GM21576 (cell line): ENCODE results near the gene FMN2.
"Not testable (repeated sequence)": the region's sequence is repeated elsewhere in the genome, so short reads cannot be mapped to it uniquely, and the experiment has no call there.

ENCODE experiments used
- ATAC-seq: cut with Tn5 transposase; IDR thresholded peaks from one replicate; pipeline ENCODE4 v1.9.1; 2021; ENCODE audit warnings: mild to moderate bottlenecking, moderate library complexity; ENCODE audit not compliant: unreplicated experiment

Gene FMN2

GRCh38 chr1:240244968-240245628, 153.4 kb downstream of the FMN2 start:
- no peak for ATAC-seq

- no peak for ATAC-seq
These were observed 153.9 kb downstream of the FMN2 start for GRCh38 chr1:240245629-240246020.

- no peak for ATAC-seq
These were observed 156.2 kb downstream of the FMN2 start for GRCh38 chr1:240247899-240248298.

DNA sequence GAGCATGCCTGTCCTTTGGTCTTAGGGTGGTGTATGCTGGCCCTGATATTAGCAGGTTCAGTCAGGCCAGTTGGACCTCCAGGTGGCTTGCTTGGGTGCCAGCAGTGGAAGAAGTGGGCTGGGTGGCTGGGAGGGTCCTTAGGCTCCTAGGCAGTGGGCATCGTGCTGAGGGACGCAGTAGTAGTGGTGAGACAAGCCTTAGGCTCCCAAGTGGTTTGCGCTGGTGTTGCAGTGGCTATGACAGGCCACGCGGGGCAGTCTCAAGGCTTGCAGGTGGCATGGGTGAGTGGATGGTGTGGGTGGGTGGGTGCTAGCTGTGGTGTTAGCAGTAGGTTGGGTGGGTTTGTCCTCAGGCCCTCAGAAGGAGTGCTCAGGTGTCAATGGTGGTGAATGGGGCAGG, 162.3 kb downstream of the FMN2 start:
- ATAC-seq = no peak

DNA sequence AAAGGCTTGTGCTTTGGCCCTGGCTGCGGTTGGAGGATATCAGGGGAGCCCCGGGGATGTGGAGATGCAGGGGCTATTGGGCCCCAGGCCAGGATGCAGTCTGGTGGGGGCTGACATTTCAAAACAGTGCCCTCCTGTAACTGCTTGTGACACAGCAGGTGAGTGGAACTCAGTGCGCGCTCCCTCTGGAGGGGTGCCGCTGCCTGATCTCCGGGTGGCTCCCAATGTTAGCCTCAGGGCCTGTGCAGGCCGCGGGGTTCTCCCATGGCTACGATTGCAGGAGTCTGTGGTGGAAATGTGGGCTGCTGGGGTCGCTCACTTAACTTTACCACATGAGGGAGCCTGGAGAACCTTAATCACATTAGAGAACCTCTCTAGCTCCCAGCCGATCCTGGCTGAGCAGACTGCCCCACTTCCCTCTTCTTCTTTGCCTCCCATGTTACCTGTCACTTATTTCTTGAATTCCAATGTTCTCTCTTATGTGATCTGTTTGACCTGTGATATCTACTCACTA, 163.2 kb downstream of the FMN2 start:
- no peak for ATAC-seq

GRCh38 chr1:240255922-240256321, 164.2 kb downstream of the FMN2 start:
- no peak for ATAC-seq

DNA sequence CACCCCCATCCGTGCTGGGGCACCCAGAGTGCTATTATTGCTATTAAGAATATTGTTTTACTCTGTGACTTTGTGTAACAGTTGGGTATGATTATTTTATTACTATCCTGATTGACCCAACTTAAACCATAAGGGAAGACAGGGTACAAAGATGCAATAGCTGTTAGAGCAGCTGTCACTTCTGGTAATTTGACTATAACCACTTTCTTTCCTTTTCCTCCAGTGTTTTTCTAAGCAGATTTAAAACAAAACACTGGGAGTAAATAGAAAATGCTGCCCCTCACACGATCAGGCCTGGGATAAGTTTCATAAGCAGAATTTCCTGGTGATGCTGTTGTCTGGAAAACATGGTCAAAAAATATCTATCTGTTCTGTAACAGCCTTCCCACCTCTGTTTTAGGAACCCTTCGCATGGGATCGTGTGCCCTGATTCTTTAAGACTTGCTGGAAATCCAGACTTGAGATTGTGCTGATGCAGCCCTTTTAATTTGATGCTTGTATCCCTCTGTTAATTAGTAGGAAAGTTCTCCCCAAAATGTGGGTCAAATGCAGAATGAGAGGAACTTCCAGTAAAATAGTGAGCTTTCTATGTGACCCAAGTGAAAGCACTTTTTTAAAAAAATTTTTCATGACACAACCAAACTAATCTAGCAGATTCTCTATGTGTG, 165.3 kb downstream of the FMN2 start:
- no peak for ATAC-seq

DNA sequence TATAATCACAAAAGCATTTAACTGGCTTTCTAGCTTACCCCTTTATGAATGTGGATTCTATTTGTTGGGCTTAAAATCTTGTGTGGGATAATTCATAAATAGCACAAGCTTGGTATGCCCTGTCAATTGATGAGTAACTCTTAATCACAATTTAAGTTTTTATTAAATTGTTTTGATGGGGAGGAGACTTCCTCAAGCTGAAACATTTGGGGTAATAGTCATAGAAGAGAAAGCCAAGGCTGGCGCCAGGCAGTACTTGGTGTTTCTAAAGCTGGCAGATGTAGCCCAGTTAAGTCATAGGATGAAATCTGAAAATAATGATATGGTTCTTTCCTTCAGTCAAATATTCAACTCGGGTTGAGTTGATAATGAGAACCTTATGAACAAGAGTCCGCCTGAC, 167.2 kb downstream of the FMN2 start:
- ATAC-seq = no peak

GRCh38 chr1:240264494-240264893, 172.8 kb downstream of the FMN2 start:
- not testable (repeated sequence) for ATAC-seq

- ATAC-seq = no peak
These were observed 179.4 kb downstream of the FMN2 start for GRCh38 chr1:240271081-240271480.

DNA sequence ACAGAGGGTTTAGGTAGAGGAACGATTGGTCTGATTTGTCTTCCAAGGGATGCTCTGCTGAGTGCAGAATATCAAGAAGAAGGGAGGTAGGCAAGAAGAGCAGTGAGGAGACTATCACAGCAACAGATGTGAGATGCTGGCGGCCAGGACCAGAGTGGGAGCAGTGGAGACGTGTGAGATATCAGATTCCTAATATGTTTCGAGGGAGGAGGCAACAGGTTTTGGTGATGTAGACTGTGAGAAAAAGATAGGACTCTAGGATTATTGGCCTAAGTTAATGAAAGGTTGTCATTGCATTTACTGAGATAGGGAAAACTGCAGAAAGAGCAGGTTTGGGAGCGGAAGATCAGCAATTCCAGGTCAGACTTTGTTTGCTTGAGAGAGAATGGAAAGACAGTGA, 182.9 kb downstream of the FMN2 start:
- ATAC-seq = no peak

DNA sequence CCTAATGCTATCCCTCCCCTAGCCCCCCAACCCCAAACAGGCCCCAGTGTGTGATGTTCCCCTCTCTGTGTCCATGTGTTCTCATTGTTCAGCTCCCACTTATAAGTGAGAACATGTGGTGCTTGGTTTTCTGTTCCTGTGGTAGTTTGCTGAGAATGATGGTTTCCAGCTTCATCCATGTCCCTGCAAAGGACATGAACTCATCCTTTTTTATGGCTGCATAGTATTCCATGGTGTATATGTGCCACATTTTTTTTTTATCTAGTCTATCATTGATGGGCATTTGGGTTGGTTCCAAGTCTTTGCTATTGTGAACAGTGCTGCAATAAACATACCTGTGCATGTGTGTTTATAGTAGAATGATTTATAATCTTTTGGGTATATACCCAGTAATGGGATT, 183.5 kb downstream of the FMN2 start:
- not testable (repeated sequence) for ATAC-seq

GRCh38 chr1:240278082-240278481, 186.4 kb downstream of the FMN2 start:
- no peak for ATAC-seq

DNA sequence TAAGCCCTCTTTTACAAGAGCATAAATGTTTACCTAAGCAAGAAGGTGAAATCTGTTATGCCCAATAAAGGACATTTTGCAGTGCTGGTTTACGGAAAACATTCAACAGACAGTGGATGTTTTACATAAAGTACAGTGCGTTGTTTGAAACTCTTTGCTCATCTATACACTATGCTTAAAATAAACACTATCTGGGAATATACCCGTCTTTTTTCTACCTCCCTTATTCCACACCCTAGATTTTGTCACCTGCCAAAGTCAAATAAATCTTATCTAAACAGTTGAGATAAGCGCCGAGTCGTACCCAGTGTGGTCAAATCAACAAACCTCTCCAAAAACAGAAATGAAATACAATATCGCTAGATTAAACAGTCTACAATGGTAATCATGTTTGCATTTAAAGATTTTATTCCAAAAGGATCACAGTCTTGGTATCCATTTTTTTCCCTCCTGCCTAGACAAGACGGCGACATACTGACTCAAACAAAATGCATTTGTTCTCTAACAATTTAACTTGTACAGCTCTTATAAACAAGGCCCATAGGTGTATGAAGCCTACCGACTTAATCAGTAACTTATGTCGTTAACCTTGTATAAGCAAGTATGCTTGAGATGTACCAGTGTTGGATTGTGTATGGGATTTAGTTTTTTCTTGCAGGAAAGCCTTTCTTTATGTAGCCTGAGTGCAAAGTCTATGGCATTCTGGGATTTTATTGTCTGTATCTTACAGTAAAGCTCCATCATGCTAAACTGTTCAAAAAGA, 189.1 kb downstream of the FMN2 start:
- ATAC-seq = no peak

- ATAC-seq = no peak
These were observed 190.6 kb downstream of the FMN2 start for GRCh38 chr1:240282061-240282830.

GRCh38 chr1:240284656-240285414, 193.2 kb downstream of the FMN2 start:
- ATAC-seq = no peak

- ATAC-seq = no peak
These were observed 193.9 kb downstream of the FMN2 start for GRCh38 chr1:240285540-240285939.

DNA sequence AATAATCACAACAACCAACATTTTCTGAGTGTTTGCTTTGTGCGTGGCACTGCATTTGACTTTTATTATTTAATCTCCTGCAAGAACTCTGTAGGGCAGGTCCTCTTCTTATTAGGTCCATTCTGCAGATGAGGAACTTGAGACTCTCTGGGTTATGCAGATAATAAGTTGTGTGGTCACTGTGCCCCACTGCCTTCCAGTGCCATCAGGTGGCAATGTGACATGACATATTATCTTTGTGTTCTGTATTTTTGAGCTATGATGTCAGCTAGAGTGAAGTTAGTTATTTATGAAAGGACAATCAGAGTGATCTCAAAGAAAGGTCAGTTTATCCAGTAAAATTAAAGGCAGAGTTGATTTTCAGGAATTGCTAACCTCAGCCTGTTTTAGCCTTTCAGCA, 196.0 kb downstream of the FMN2 start:
- ATAC-seq = no peak

- no peak for ATAC-seq
These were observed 202.0 kb downstream of the FMN2 start for GRCh38 chr1:240293706-240294105.

GRCh38 chr1:240294566-240294965, 202.9 kb downstream of the FMN2 start:
- no peak for ATAC-seq
